ENCODE data around the gene SERPINB1. TPM values are rescaled to one million over a fixed set of nuclear protein-coding genes. Genes with fewer than 3 reads are reported as not detected.
A peak's percentile ranks its signal among the peaks of the same experiment; 100 is the strongest.

Gene SERPINB1
- total RNA-seq, 2 donors from 2014 or later: 26.6 to 27.3 TPM

DNA sequence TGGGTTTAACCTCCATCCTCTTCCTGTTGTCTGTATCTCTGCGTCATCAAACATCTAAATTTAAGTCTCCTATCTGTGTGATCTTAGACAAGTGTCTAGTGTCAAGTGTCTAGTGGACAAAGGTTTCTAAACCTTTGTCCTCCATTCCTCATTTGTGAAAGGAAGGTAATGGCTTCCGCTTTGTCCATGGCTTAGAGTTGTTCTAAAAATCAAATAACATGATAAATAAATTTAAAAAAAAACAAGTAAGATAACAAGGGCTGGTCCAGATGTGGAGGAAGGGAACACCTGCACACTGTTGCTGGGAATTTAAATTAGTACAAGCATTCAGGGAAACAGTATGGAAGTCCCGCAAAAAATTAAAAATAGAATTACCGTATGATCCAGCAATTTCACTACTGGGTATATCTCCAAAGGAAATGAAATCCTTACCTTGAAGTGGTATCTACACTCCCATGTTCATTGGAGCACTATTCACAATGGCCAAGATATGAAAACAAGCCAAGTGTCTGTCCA is 17.6 kb upstream of the SERPINB1 start:
- no peak overlapping the region for H3K27ac ChIP-seq
- H3K27me3 ChIP-seq: no peaks in the 10 kb centered on the region
- no peaks in the 10 kb centered on the region for H3K9me3 ChIP-seq
- peaks cover 0 to 35% of the 10 kb centered on the region in 2 donors for H3K4me1 ChIP-seq
- TF ChIP-seq, protein P1, sequence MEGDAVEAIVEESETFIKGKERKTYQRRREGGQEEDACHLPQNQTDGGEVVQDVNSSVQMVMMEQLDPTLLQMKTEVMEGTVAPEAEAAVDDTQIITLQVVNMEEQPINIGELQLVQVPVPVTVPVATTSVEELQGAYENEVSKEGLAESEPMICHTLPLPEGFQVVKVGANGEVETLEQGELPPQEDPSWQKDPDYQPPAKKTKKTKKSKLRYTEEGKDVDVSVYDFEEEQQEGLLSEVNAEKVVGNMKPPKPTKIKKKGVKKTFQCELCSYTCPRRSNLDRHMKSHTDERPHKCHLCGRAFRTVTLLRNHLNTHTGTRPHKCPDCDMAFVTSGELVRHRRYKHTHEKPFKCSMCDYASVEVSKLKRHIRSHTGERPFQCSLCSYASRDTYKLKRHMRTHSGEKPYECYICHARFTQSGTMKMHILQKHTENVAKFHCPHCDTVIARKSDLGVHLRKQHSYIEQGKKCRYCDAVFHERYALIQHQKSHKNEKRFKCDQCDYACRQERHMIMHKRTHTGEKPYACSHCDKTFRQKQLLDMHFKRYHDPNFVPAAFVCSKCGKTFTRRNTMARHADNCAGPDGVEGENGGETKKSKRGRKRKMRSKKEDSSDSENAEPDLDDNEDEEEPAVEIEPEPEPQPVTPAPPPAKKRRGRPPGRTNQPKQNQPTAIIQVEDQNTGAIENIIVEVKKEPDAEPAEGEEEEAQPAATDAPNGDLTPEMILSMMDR (IDR thresholded peaks at IDR 0.05): no peak
- DNase-seq (ENCODE audit: low spot score): no peak
- H3K4me3 ChIP-seq: no peak overlapping the region
- H3K36me3 ChIP-seq: no peaks in the 10 kb centered on the region

DNA sequence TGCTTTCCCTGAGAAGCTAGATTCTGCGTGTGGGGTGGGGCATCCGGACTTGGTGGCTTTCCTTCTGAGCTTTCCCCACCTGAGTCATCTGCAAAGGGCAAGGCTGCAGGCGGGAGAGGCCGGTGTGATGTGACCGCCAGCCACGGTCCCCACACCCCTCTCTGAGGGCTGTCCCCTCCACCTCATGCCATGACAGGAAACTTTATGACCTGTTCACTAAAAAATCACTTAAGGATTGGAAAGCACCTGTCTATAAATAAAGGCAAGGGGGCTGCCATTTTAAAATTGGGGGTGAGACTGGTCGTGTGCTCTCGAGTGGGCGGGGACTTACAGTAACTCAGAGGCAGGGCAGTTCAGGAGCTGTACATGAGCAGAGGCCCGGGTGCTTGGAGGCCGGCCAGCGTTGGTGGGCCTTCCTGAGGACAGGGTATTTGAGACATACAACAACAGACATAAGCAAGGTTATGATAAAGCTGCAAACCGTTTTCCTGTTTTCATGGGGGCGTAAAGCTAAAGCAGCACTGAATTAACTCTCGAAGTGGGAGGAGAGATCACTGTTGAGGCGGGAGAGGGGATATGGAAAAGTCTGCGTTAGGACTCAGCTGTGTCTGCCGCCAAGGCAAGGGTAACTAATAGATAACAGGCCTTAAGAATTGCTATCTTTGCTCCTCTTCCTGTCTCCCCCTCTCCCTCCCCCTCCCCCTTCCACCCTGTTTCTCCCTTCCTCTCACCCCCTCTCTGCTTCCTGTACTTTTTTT is 16.1 kb upstream of the SERPINB1 start:
- no peak for DNase-seq (ENCODE audit: low spot score)
- H3K4me3 ChIP-seq: peak overlapping the region in 1 of 2 donors; percentile 4

DNA sequence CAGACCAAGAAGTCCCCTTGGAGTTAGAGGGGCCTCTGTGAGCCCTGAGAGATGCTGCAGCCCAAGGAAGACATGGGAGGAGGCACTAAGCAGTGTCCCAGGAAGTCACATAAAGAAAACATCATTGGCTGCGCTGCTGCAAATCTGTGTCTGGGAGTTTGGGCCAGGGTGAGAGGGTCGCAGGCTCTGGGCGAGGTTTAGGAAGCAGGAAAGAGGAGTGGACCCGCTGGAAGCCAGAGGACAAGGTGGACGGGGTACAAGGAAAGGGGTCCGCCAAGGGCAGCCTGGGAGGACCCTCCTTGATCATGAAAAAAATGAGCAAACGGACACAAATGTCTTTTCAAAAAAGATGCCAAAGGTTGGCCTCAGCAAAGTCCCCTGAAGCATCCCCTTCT is 15.5 kb upstream of the SERPINB1 start:
- H3K4me3 ChIP-seq: no peak overlapping the region
- H3K27me3 ChIP-seq: no peaks in the 10 kb centered on the region

More for the DNA sequence above, 16.1 kb upstream of the SERPINB1 start:
- TF ChIP-seq, protein P1 (IDR thresholded peaks at IDR 0.05): no peak
- Histone ChIP-seq H3K4me1 (peaks cover 0 to 45% of the 10 kb centered on the region in 2 donors), H3K27me3 (no peaks in the 10 kb centered on the region), H3K9me3 (no peaks in the 10 kb centered on the region), H3K36me3 (no peaks in the 10 kb centered on the region), H3K27ac (peak overlapping the region; percentile 50 to 58)

DNA sequence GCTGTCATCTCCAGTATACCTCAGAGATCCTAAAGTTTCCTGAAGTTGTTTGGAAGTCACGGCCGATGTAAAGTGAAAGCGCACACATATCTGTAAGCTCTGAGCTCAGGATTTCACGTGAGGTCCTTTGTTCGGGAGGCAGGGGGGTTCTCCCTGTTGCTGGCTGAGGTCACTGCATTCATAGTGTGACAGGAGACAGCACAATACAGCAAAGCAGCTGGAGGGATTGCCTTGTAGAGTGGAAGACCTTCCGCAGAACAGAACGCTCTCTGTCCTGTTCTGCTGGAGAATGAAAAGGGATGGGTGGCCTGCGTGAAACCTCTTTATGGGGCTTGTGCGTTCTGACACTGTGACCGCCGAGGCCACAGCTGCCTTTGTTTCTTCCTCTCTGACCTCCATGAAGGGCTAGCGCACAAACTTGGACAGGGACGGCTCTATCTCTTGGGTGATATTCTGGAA is 13.4 kb upstream of the SERPINB1 start:
- DNase-seq (ENCODE audit: low spot score): no peak
- TF ChIP-seq, protein P1 (IDR thresholded peaks at IDR 0.05): no peak
- no peaks in the 10 kb centered on the region for H3K27me3 ChIP-seq
- H3K4me3 ChIP-seq: peak overlapping the region in 1 of 2 donors; percentile 37
- H3K9me3 ChIP-seq: no peaks in the 10 kb centered on the region
- H3K36me3 ChIP-seq: no peaks in the 10 kb centered on the region
- H3K4me1 ChIP-seq: peaks cover 0 to 62% of the 10 kb centered on the region in 2 donors
- peak overlapping the region; percentile 62 to 71 for H3K27ac ChIP-seq

More for the DNA sequence above, 15.5 kb upstream of the SERPINB1 start:
- TF ChIP-seq, protein P1 (IDR thresholded peaks at IDR 0.05): no peak
- Histone ChIP-seq H3K9me3 (no peaks in the 10 kb centered on the region), H3K27ac (peak overlapping the region in 1 of 2 donors; percentile 50), H3K36me3 (no peaks in the 10 kb centered on the region), H3K4me1 (peaks cover 0 to 45% of the 10 kb centered on the region in 2 donors)
- no peak for DNase-seq (ENCODE audit: low spot score)

DNA sequence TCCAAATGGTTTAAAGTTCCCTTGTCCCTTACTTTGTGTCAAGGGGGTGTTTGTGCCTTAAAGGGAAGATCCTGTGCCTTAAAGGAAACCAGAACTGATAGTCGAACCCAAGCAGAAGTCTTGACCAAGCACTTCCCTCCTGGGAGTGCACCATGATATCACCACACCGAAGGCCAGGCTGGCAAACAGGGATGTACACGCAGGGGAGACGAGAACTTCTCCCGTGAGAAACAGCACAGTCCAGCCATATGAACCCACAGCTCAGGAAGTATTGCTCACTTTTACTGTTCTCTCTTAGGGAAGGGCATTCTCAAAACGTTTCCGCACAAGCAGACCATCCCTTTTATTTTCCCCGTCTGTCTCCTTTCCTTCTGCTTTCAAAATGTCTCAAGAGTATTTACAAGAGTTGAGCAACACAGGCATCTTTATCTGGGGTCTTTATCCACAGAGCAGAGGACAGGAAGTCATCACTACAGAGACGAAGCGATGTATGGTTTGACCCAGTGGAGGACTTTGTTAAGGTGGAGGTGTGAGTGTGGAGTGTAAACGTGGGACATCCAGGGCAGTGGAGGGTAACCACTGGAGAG is 12.8 kb upstream of the SERPINB1 start:
- Histone ChIP-seq H3K9me3 (no peaks in the 10 kb centered on the region), H3K36me3 (no peaks in the 10 kb centered on the region), H3K27ac (peak overlapping the region; percentile 62 to 71), H3K4me1 (peaks cover 0 to 65% of the 10 kb centered on the region in 2 donors), H3K4me3 (peak overlapping the region; percentile 13 to 37), H3K27me3 (no peaks in the 10 kb centered on the region)
- DNase-seq (ENCODE audit: low spot score): no peak
- TF ChIP-seq, protein P1 (IDR thresholded peaks at IDR 0.05): no peak
